Thoracic aorta (tissue), 2 donors: ENCODE data around the gene BORCS5. TPM values are rescaled to one million over a fixed set of nuclear protein-coding genes. Genes with fewer than 3 reads are reported as not detected.
A peak's percentile ranks its signal among the peaks of the same experiment; 100 is the strongest.

Experiments
- ATAC-seq: fragments of 150-250 bp; one replicate; pipeline ENCODE4 v1.8.0; 2017; ENCODE audit warnings: low read depth; ENCODE audit not compliant: insufficient number of reproducible peaks, low FRiP score
- DNase-seq: peaks from one replicate; pipeline ENCODE4 v3.0.0-alpha.2; 2020; ENCODE audit warnings: low spot score
- H3K27ac ChIP-seq, 2 donors: fragments of 200-600 bp; sonication (generic); 1 replicate in 1 of 2; 2 replicates in 1 of 2; pipeline ENCODE4 v1.5.1; 2016; ENCODE audit warnings: mild to moderate bottlenecking in 2 of 2, moderate library complexity in 2 of 2
- H3K27me3 ChIP-seq: fragments of 200-600 bp; sonication (generic); replicated peaks from 2 replicates; pipeline ENCODE4 v1.6.0; 2016; ENCODE audit warnings: mild to moderate bottlenecking; ENCODE audit not compliant: insufficient read depth
- H3K36me3 ChIP-seq: fragments of 200-600 bp; sonication (generic); one replicate; pipeline ENCODE4 v1.5.1; 2016
- H3K4me1 ChIP-seq, 2 donors: fragments of 200-600 bp; sonication (generic); 1 replicate in 1 of 2; 2 replicates in 1 of 2; pipeline versions ENCODE4 v1.5.1 to v1.6.0; 2016; ENCODE audit warnings: low read depth in 2 of 2, mild to moderate bottlenecking in 1 of 2; ENCODE audit not compliant: control insufficient read depth in 1 of 2
- H3K4me3 ChIP-seq: fragments of 200-600 bp; sonication (generic); 2 replicates; pipeline ENCODE4 v1.5.1; 2016; ENCODE audit warnings: mild to moderate bottlenecking
- H3K9me3 ChIP-seq: fragments of 200-600 bp; sonication (generic); 2 replicates; pipeline ENCODE4 v1.5.1; 2016
- CTCF ChIP-seq: fragments of 200-600 bp; sonication (generic); IDR thresholded peaks from one replicate; pipeline ENCODE4 v1.5.1; 2019; ENCODE audit warnings: antibody characterized with exemption
- total RNA-seq, 2 donors: library from RNA; depleted of rRNA; stranded (reverse); fragments of >200 nt; gene quantifications; one replicate each; pipeline versions ENCODE4 v1.1.0 to v1.2.3, GENCODE V29; 2016

The BORCS5 gene
- total RNA-seq, 2 donors from 2014 or later, result 20.6 to 27.1 TPM

GRCh38 chr12:12480074-12480473 is 123.2 kb downstream of the BORCS5 start:
- Histone ChIP-seq H3K27ac (no peak overlapping the region), H3K27me3 (no peaks in the 10 kb centered on the region), H3K9me3 (no peaks in the 10 kb centered on the region), H3K36me3 (peaks cover 23% of the 10 kb centered on the region), H3K4me1 (no peaks in the 10 kb centered on the region), H3K4me3 (no peak overlapping the region)
- no peak for TF ChIP-seq CTCF
- ATAC-seq (no peak), DNase-seq (no peak)

GRCh38 chr12:12481631-12482030 is 124.8 kb downstream of the BORCS5 start:
- H3K4me3 ChIP-seq, result no peak overlapping the region
- H3K9me3 ChIP-seq, result no peaks in the 10 kb centered on the region
- H3K27ac ChIP-seq, result peak overlapping the region in 1 of 2 donors; percentile 33
- peaks cover 14% of the 10 kb centered on the region for H3K36me3 ChIP-seq
- no peak for TF ChIP-seq CTCF
- H3K4me1 ChIP-seq, result no peaks in the 10 kb centered on the region
- no peak for ATAC-seq
- no peak for DNase-seq
- H3K27me3 ChIP-seq, result no peaks in the 10 kb centered on the region

GRCh38 chr12:12482150-12482761 is 125.4 kb downstream of the BORCS5 start:
- Histone ChIP-seq H3K27ac (no peak overlapping the region), H3K27me3 (no peaks in the 10 kb centered on the region), H3K4me3 (no peak overlapping the region), H3K4me1 (no peaks in the 10 kb centered on the region), H3K36me3 (peaks cover 9% of the 10 kb centered on the region), H3K9me3 (no peaks in the 10 kb centered on the region)
- ATAC-seq, result no peak
- DNase-seq, result no peak
- TF ChIP-seq CTCF, result no peak

GRCh38 chr12:12482959-12483358 is 126.1 kb downstream of the BORCS5 start:
- Histone ChIP-seq H3K27ac (no peak overlapping the region), H3K9me3 (no peaks in the 10 kb centered on the region), H3K4me3 (no peak overlapping the region), H3K27me3 (no peaks in the 10 kb centered on the region), H3K36me3 (peaks cover 5% of the 10 kb centered on the region), H3K4me1 (no peaks in the 10 kb centered on the region)
- ATAC-seq (no peak), DNase-seq (no peak)
- no peak for TF ChIP-seq CTCF

GRCh38 chr12:12483438-12483837 is 126.6 kb downstream of the BORCS5 start:
- H3K27me3 ChIP-seq, result no peaks in the 10 kb centered on the region
- no peaks in the 10 kb centered on the region for H3K9me3 ChIP-seq
- H3K27ac ChIP-seq, result no peak overlapping the region
- H3K4me3 ChIP-seq, result no peak overlapping the region
- TF ChIP-seq CTCF, result no peak
- ATAC-seq (no peak), DNase-seq (no peak)
- peaks cover 5% of the 10 kb centered on the region for H3K36me3 ChIP-seq
- H3K4me1 ChIP-seq, result no peaks in the 10 kb centered on the region
